ENCODE data around the gene GPA33.

GPA33 gene

GRCh38 chr1:167081594-167082156 is 8.5 kb downstream of the GPA33 start:
- no peak for TF ChIP-seq FOXP2 (optimal IDR thresholded peaks at IDR 0.05; ENCODE audit: borderline replicate concordance, extremely low read depth, extremely low read length, insufficient read depth)
- TF ChIP-seq REST (IDR thresholded peaks at IDR 0.05; ENCODE audit: insufficient read depth in 1 of 2, low read depth in 2 of 2, low read length in 2 of 2): no peak
- no peak for TF ChIP-seq SIN3A (IDR thresholded peaks at IDR 0.05; ENCODE audit: borderline replicate concordance, insufficient read depth, low read length)
- TF ChIP-seq POLR2AphosphoS5 (IDR thresholded peaks at IDR 0.05; ENCODE audit: low read depth, low read length): no peak
- TF ChIP-seq TAF1 (IDR thresholded peaks at IDR 0.05; ENCODE audit: borderline replicate concordance, insufficient read depth, low read length): no peak

- no peak for TF ChIP-seq FOXP2 (optimal IDR thresholded peaks at IDR 0.05; ENCODE audit: borderline replicate concordance, extremely low read depth, extremely low read length, insufficient read depth)
- TF ChIP-seq TAF1 (IDR thresholded peaks at IDR 0.05; ENCODE audit: borderline replicate concordance, insufficient read depth, low read length): no peak
- TF ChIP-seq REST (IDR thresholded peaks at IDR 0.05; ENCODE audit: insufficient read depth in 1 of 2, low read depth in 2 of 2, low read length in 2 of 2): no peak
- TF ChIP-seq POLR2AphosphoS5 (IDR thresholded peaks at IDR 0.05; ENCODE audit: low read depth, low read length): no peak
- TF ChIP-seq SIN3A (IDR thresholded peaks at IDR 0.05; ENCODE audit: borderline replicate concordance, insufficient read depth, low read length): no peak
Measured at GRCh38 chr1:167077868-167078210, 12.3 kb downstream of the GPA33 start.

- TF ChIP-seq TAF1 (IDR thresholded peaks at IDR 0.05; ENCODE audit: borderline replicate concordance, insufficient read depth, low read length): no peak
- no peak for TF ChIP-seq REST (IDR thresholded peaks at IDR 0.05; ENCODE audit: insufficient read depth in 1 of 2, low read depth in 2 of 2, low read length in 2 of 2)
- no peak for TF ChIP-seq FOXP2 (optimal IDR thresholded peaks at IDR 0.05; ENCODE audit: borderline replicate concordance, extremely low read depth, extremely low read length, insufficient read depth)
- TF ChIP-seq SIN3A (IDR thresholded peaks at IDR 0.05; ENCODE audit: borderline replicate concordance, insufficient read depth, low read length): no peak
- TF ChIP-seq POLR2AphosphoS5 (IDR thresholded peaks at IDR 0.05; ENCODE audit: low read depth, low read length): no peak
Measured at GRCh38 chr1:167077128-167077867, 12.9 kb downstream of the GPA33 start.

GRCh38 chr1:167076136-167076710 is 14.0 kb downstream of the GPA33 start:
- TF ChIP-seq POLR2AphosphoS5 (IDR thresholded peaks at IDR 0.05; ENCODE audit: low read depth, low read length): no peak
- no peak for TF ChIP-seq REST (IDR thresholded peaks at IDR 0.05; ENCODE audit: insufficient read depth in 1 of 2, low read depth in 2 of 2, low read length in 2 of 2)
- TF ChIP-seq FOXP2 (optimal IDR thresholded peaks at IDR 0.05; ENCODE audit: borderline replicate concordance, extremely low read depth, extremely low read length, insufficient read depth): no peak
- TF ChIP-seq SIN3A (IDR thresholded peaks at IDR 0.05; ENCODE audit: borderline replicate concordance, insufficient read depth, low read length): no peak
- no peak for TF ChIP-seq TAF1 (IDR thresholded peaks at IDR 0.05; ENCODE audit: borderline replicate concordance, insufficient read depth, low read length)
